ENCODE results near the gene ARHGAP44. TPM values are rescaled to one million over a fixed set of nuclear protein-coding genes. Genes with fewer than 3 reads are reported as not detected.

ARHGAP44 gene
- total RNA-seq, 1 donor: 1.3 TPM

DNA sequence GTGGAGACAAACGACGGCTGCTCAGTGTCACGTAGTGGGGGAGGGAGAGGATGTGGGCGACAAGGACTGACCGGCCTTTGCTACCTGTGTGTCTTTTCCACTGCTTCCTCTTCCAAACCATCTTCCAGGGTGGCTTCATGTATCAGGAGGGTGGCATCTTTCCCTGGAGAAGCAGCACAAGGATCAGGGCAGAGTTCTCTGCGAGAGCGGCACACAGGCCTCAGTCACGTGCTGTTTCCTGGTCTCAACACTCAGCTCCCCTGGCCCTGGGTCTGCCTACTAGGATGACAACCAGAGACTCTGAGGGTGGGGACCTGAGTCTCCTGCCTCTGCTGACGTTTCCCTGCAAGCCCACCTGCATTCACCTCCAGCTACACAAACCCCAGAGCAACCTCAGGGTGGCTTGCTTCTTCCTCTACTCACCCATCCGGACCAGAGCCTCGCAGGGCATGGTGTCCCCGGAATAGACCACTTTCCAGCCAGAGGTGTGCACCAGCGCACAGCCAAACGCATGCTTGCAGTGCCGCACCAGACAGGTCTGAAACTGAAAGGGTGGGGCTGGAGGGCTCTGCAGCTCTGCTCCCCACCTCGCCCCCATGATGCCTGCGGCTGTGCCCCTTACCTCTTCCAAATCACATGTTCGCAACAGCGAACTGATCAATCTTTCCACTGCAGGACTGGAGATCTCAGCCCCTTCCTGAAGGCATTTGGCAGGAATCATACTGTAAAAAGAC, 205.2 kb downstream of the ARHGAP44 start:
- TF ChIP-seq, protein P1, sequence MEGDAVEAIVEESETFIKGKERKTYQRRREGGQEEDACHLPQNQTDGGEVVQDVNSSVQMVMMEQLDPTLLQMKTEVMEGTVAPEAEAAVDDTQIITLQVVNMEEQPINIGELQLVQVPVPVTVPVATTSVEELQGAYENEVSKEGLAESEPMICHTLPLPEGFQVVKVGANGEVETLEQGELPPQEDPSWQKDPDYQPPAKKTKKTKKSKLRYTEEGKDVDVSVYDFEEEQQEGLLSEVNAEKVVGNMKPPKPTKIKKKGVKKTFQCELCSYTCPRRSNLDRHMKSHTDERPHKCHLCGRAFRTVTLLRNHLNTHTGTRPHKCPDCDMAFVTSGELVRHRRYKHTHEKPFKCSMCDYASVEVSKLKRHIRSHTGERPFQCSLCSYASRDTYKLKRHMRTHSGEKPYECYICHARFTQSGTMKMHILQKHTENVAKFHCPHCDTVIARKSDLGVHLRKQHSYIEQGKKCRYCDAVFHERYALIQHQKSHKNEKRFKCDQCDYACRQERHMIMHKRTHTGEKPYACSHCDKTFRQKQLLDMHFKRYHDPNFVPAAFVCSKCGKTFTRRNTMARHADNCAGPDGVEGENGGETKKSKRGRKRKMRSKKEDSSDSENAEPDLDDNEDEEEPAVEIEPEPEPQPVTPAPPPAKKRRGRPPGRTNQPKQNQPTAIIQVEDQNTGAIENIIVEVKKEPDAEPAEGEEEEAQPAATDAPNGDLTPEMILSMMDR (IDR thresholded peaks at IDR 0.05; ENCODE audit: insufficient read depth, low read depth, low read length): no peak
- DNase-seq (ENCODE audit: low read depth): no peak
- no peak overlapping the region for H3K4me3 ChIP-seq (ENCODE audit: low read depth, low read length)

DNA sequence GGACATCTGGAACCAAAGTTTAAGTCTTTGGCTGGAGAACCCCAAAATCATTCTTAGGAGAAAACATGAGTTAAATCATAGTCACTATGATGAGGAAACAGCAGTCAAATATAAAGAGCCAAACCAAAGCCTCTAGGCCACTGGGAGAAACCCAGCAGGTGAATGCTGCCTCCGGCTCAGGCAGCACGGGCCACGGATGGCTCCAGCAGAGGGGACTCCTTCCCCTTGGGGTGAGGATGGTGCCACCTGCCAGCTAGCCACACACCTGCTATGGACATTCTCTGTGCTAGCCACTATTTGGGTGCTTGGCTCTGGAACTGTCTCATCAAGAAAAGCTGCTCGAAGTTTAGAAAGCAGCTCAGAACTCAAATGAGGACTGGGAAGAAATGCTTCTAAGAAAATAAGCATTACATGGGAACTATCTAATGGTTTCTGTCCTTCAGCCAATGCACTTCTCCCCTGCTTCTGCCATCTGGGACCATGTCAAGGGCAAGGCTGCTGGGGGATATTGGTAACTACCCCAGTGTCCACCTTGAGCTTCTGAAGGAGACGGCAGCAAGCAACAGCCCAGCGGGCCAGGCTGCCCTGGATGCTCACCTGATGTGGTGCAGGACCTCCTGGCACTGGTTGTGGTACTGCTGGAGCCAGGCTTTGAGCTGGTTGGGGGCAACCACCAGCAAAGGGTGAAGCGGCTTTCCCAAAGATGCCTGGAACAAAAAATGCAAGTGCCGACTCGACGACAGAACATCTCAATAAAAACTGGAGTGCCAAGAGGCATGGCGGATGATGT, 206.0 kb downstream of the ARHGAP44 start:
- TF ChIP-seq, protein P1 (IDR thresholded peaks at IDR 0.05; ENCODE audit: insufficient read depth, low read depth, low read length): no peak
- H3K4me3 ChIP-seq (ENCODE audit: low read depth, low read length): no peak overlapping the region
- no peak for DNase-seq (ENCODE audit: low read depth)

DNA sequence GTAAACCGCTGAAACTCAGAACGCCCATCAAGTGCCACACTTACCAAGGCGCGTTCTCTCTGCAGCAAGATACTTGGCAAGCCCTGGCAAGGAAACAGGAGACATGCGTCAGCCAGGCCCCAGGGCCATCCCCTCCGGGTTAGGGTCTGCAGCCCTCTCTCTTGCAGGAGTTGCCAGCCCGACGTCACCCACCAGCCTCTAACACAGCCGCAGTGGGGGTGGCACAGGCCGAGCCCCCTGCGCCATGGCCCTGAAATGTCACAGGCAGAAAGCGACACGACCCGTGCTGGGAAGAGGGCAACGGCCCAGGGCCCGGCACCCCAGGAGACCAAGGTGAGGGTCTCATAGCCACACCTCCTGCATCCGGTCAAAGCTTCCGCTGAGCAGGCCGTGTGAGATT, 206.6 kb downstream of the ARHGAP44 start:
- H3K4me3 ChIP-seq (ENCODE audit: low read depth, low read length): no peak overlapping the region
- DNase-seq (ENCODE audit: low read depth): no peak
- TF ChIP-seq, protein P1 (IDR thresholded peaks at IDR 0.05; ENCODE audit: insufficient read depth, low read depth, low read length): no peak

DNA sequence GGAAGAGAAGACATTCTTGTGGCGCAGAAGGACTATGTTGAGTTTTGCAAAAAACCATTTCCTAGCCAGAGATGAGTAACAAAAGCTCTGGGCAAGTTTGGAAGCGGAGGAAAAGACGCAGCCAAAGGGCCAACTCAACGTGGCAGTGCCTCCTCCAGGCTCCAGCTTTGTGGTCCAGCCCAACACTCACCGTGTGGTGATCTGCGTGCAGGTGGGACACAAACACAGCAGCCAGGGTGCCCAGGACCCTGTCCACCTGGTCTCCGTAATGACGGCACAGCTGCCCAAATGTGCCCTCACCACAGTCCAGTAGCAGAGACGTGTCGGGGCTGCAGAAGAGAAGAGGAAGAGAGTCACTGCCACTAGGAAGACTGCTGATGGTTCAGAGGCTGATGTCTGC, 207.1 kb downstream of the ARHGAP44 start:
- TF ChIP-seq, protein P1 (IDR thresholded peaks at IDR 0.05; ENCODE audit: insufficient read depth, low read depth, low read length): no peak
- DNase-seq (ENCODE audit: low read depth): no peak
- no peak overlapping the region for H3K4me3 ChIP-seq (ENCODE audit: low read depth, low read length)

DNA sequence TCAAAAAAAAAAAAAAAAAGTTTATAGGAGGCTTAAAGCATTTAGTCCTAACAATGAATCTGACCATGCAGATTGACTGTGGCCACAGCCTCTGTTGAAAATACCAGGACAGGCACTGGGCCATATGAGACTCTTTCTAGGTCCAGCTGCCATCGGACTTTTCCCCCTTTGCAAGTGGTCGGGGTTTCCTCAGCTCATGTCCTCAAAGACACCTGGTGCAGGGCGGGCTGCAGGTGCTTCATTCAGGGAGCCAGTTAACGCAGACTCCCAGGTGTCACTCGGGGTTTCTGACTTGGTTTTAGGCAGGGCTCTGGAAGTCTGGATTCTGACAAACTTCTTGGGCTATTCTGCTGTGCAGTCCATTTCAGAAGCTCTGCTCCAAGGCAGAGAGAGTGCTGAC, 207.6 kb downstream of the ARHGAP44 start:
- TF ChIP-seq, protein P1 (IDR thresholded peaks at IDR 0.05; ENCODE audit: insufficient read depth, low read depth, low read length): no peak
- no peak overlapping the region for H3K4me3 ChIP-seq (ENCODE audit: low read depth, low read length)
- DNase-seq (ENCODE audit: low read depth): no peak

DNA sequence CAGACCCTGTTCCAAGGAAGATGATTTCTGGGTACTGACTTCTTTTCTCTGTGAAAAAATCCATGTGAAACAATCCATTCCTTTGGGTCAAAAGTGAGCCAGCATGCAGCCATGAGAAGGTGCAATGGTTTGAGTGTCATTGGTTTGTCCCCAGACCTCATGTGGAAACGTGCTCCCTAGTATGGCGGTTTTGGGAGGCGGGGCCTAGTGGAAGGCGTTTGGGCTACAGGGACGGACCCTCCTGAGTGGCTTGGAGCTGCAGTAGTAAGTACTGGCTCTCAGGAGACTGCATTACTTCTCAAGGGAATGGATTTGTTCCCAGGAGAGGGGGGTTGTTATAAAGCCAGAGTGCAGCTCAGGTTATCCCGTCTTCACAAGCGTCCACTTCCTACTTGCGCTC, 209.2 kb downstream of the ARHGAP44 start:
- DNase-seq (ENCODE audit: low read depth): no peak
- TF ChIP-seq, protein P1 (IDR thresholded peaks at IDR 0.05; ENCODE audit: insufficient read depth, low read depth, low read length): no peak

More for the DNA sequence above, 209.2 kb downstream of the ARHGAP44 start:
- no peak overlapping the region for H3K4me3 ChIP-seq (ENCODE audit: low read depth, low read length)
